Smooth muscle cell (in vitro differentiated cells): ENCODE measurements around the gene SMCO1. TPM values are rescaled to one million over a fixed set of nuclear protein-coding genes. Genes with fewer than 3 reads are reported as not detected.
"Not testable (repeated sequence)": the region's sequence is repeated elsewhere in the genome, so short reads cannot be mapped to it uniquely, and the experiment has no call there.

Experiments
- DNase-seq: peaks from one replicate; lab custom pipeline; 2025; ENCODE audit not compliant: unreplicated experiment; lab: John Stamatoyannopoulos, UW
- H2AFZ ChIP-seq: fragments of 200-600 bp; sonication (generic); 2 replicates; pipeline ENCODE4 v1.6.0; 2016; ENCODE audit warnings: antibody characterized with exemption, low read depth, mild to moderate bottlenecking
- H3F3A ChIP-seq: fragments of 200-600 bp; sonication (generic); 2 replicates; pipeline ENCODE4 v1.6.0; 2017; ENCODE audit warnings: antibody characterized with exemption, low read depth
- H3K27ac ChIP-seq: fragments of 200-600 bp; sonication (generic); 2 replicates; pipeline ENCODE4 v1.5.1; 2016; ENCODE audit warnings: low read depth, mild to moderate bottlenecking
- H3K27me3 ChIP-seq: fragments of 200-600 bp; sonication (generic); 2 replicates; pipeline ENCODE4 v1.6.1; 2016; ENCODE audit warnings: low read depth, mild to moderate bottlenecking
- H3K36me3 ChIP-seq: fragments of 200-600 bp; sonication (generic); 2 replicates; pipeline ENCODE4 v1.5.1; 2016; ENCODE audit warnings: low read depth
- H3K4me1 ChIP-seq: fragments of 200-600 bp; sonication (generic); 2 replicates; pipeline ENCODE4 v1.5.1; 2016; ENCODE audit warnings: low read depth
- H3K4me2 ChIP-seq: fragments of 200-600 bp; sonication (generic); 2 replicates; pipeline ENCODE4 v1.6.0; 2016; ENCODE audit warnings: mild to moderate bottlenecking
- H3K4me3 ChIP-seq: fragments of 200-600 bp; sonication (generic); 2 replicates; pipeline ENCODE4 v1.5.1; 2016; ENCODE audit warnings: mild to moderate bottlenecking
- H3K79me2 ChIP-seq: fragments of 200-600 bp; sonication (generic); 2 replicates; pipeline ENCODE4 v1.6.0; 2016; ENCODE audit warnings: low read depth, mild to moderate bottlenecking
- H3K9ac ChIP-seq: fragments of 200-600 bp; sonication (generic); 2 replicates; pipeline ENCODE4 v1.6.0; 2016; ENCODE audit warnings: low read depth
- H3K9me3 ChIP-seq: fragments of 200-600 bp; sonication (generic); replicated peaks from 2 replicates; pipeline ENCODE4 v1.5.1; 2016; ENCODE audit warnings: low read depth
- H4K20me1 ChIP-seq: fragments of 200-600 bp; sonication (generic); 2 replicates; pipeline ENCODE4 v1.6.0; 2016; ENCODE audit warnings: low read depth
- WGBS: methylation state at CpG from one replicate; pipeline ENCODE4 v1.1.7; 2016; ENCODE audit warnings: low lambda C conversion rate; 5-methylcytosine and 5-hydroxymethylcytosine counted together
- polyA plus RNA-seq: library from polyadenylated mRNA; unstranded; fragments of >200 nt; fragmentation: Nextera tagmentation; extraction: Ambion mirVana; gene quantifications from 2 replicates; pipeline ENCODE4 v1.2.1, GENCODE V29; 2016
- total RNA-seq: library from RNA; depleted of rRNA; stranded (reverse); fragments of >200 nt; gene quantifications from 2 replicates; pipeline ENCODE4 v1.2.3, GENCODE V29; 2014
- TF ChIP-seq, protein P1 (sequence below): fragments of 200-600 bp; sonication (generic); IDR thresholded peaks from 2 replicates; pipeline ENCODE4 v1.5.1; 2017; ENCODE audit warnings: borderline replicate concordance, mild to moderate bottlenecking, antibody characterized with exemption; ENCODE audit not compliant: insufficient read depth, poor library complexity, severe bottlenecking

SMCO1 gene
- total and polyA plus RNA-seq, 2 experiments from 2014 or later, result not detected

DNA sequence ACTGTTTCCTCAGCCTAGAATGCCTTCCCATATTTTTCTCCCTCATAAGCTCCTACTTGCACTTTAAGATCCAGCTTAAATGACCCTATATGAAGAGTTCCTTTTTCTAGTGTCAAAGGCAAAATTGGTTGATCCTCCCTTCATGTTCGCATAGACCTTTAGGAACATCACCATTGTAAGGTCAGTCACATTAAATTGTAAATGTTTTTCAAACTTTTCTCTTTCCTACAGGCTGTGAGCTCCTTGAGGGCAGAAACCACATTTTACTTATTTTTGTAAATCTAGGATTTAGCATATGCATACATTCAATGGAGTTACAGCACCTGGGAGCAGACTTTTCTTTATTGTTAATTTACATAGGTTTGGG, 813 bp downstream of the SMCO1 start:
- H3K9ac ChIP-seq, result no peak overlapping the region
- WGBS, result 97% methylated on average over 1 of the region's 1 CpG

DNA sequence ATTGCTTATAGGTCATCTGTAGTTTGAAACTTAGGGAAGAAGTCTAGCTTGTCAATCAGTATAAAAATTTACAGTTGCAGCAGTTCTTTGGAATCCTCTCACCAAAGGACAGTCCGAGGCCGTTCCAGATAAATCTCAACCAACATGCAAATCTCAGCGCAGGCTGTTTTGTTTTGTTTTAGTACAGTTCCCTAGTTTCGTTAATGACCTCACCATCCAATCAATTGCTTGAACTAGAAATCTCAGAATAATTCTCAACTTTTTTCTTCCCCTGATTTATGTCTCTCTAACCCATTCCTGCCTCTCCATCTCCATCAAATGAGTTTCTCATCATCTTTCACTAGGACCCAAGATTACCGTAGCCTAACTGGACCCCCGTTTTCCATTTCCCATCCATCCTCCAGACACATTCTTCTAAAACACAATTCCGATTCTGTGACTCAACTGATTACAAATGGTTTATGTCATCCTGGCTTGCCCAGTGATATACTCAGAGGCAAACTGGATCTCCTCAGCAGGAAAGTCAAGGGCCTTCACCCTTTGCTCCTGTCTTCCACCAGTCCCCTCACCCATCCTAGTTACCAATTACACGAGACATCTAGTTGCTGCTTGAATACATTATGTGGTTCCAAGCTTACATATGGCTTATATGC, 1.3 kb downstream of the SMCO1 start:
- no peak overlapping the region for H3K4me2 ChIP-seq
- WGBS, result 58% methylated on average over 8 of the region's 8 CpGs

More for the DNA sequence above, 813 bp downstream of the SMCO1 start:
- H2AFZ ChIP-seq, result no peak overlapping the region
- H3K4me1 ChIP-seq, result no peaks in the 10 kb centered on the region
- DNase-seq, result no peak
- H4K20me1 ChIP-seq, result no peaks in the 10 kb centered on the region
- TF ChIP-seq, protein P1, sequence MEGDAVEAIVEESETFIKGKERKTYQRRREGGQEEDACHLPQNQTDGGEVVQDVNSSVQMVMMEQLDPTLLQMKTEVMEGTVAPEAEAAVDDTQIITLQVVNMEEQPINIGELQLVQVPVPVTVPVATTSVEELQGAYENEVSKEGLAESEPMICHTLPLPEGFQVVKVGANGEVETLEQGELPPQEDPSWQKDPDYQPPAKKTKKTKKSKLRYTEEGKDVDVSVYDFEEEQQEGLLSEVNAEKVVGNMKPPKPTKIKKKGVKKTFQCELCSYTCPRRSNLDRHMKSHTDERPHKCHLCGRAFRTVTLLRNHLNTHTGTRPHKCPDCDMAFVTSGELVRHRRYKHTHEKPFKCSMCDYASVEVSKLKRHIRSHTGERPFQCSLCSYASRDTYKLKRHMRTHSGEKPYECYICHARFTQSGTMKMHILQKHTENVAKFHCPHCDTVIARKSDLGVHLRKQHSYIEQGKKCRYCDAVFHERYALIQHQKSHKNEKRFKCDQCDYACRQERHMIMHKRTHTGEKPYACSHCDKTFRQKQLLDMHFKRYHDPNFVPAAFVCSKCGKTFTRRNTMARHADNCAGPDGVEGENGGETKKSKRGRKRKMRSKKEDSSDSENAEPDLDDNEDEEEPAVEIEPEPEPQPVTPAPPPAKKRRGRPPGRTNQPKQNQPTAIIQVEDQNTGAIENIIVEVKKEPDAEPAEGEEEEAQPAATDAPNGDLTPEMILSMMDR, result no peak
- H3K9me3 ChIP-seq, result peaks cover 12% of the 10 kb centered on the region
- H3K27me3 ChIP-seq, result no peaks in the 10 kb centered on the region
- no peak overlapping the region for H3K4me3 ChIP-seq
- H3F3A ChIP-seq, result no peaks in the 10 kb centered on the region
- H3K79me2 ChIP-seq, result no peaks in the 10 kb centered on the region
- H3K4me2 ChIP-seq, result no peak overlapping the region
- H3K36me3 ChIP-seq, result no peaks in the 10 kb centered on the region
- peak overlapping the region; percentile 15 for H3K27ac ChIP-seq

DNA sequence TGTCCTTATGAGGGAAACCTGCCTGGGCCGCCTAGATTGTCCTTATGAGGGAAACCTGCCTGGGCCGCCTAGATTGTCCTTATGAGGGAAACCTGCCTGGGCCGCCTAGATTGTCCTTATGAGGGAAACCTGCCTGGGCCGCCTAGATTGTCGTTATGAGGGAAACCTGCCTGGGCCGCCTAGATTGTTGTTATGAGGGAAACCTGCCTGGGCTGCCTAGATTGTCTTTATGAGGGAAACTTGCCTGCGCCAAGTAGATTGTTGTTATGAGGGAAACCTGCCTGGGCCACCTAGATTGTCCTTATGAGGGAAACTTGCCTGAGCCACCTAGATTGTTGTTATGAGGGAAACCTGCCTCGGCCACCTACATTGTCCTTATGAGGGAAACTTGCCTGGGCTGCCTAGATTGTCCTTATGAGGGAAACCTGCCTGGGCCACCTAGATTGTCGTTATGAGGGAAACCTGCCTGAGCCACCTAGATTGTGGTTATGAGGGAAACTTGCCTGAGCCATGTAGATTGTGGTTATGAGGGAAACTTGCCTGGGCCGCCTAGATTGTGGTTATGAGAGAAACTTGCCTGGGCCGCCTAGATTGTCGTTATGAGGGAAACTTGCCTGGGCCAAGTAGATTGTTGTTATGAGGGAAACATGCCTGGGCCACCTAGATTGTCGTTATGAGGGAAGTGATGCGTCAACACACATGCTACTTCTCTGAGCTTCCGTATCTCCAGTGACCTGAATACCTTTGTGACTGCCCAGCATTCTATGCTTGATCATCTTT, 3.3 kb downstream of the SMCO1 start:
- H2AFZ ChIP-seq, H3K27me3 ChIP-seq, H4K20me1 ChIP-seq, H3K4me3 ChIP-seq, H3K4me1 ChIP-seq, H3K4me2 ChIP-seq, H3K9ac ChIP-seq, H3K36me3 ChIP-seq, H3F3A ChIP-seq, H3K27ac ChIP-seq, DNase-seq, H3K79me2 ChIP-seq, H3K9me3 ChIP-seq: not testable (repeated sequence)
- WGBS, result 91% methylated on average over 15 of the region's 15 CpGs

More for the DNA sequence above, 1.3 kb downstream of the SMCO1 start:
- no peaks in the 10 kb centered on the region for H3K79me2 ChIP-seq
- H4K20me1 ChIP-seq, result no peaks in the 10 kb centered on the region
- no peaks in the 10 kb centered on the region for H3F3A ChIP-seq
- H3K4me3 ChIP-seq, result no peak overlapping the region
- no peaks in the 10 kb centered on the region for H3K4me1 ChIP-seq
- TF ChIP-seq, protein P1, result no peak
- no peak for DNase-seq
- H3K9me3 ChIP-seq, result peaks cover 9% of the 10 kb centered on the region
- no peaks in the 10 kb centered on the region for H3K27me3 ChIP-seq
- H3K36me3 ChIP-seq, result no peaks in the 10 kb centered on the region
- peak overlapping the region; percentile 15 for H3K27ac ChIP-seq
- no peak overlapping the region for H3K9ac ChIP-seq
- H2AFZ ChIP-seq, result no peak overlapping the region

DNA sequence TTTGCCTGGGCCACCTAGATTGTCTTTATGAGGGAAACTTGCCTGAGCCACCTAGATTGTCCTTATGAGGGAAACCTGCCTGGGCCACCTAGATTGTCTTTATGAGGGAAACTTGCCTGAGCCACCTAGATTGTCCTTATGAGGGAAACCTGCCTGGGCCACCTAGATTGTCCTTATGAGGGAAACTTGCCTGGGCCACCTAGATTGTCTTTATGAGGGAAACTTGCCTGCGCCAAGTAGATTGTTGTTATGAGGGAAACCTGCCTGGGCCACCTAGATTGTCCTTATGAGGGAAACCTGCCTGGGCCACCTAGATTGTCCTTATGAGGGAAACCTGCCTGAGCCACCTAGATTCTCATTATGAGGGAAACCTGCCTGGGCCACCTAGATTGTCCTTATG, 4.0 kb downstream of the SMCO1 start:
- not testable (repeated sequence) for H3K4me3 ChIP-seq, H3K9me3 ChIP-seq, H3K27me3 ChIP-seq, H3K9ac ChIP-seq, H4K20me1 ChIP-seq, H2AFZ ChIP-seq, H3K4me1 ChIP-seq, H3K27ac ChIP-seq, DNase-seq, H3K79me2 ChIP-seq, H3K4me2 ChIP-seq, H3F3A ChIP-seq, H3K36me3 ChIP-seq
- WGBS, result 93% methylated on average over 1 of the region's 1 CpG
